Skin epidermis (tissue), 12 donors: ENCODE results near the gene RAP1A.
A peak's percentile ranks its signal among the peaks of the same experiment; 100 is the strongest.
"Not testable (repeated sequence)": the region's sequence is repeated elsewhere in the genome, so short reads cannot be mapped to it uniquely, and the experiment has no call there.

Experiments used
- H3K27ac ChIP-seq, 21 experiments: fragments of 200-600 bp; sonication (generic) in 11 of 21; one replicate each; pipeline ENCODE4 v1.5.0; 2020; ENCODE audit warnings: mild to moderate bottlenecking in 3 of 21, inconsistent platforms in 2 of 21, moderate library complexity in 2 of 21
- H3K4me3 ChIP-seq, 7 experiments: fragments of 200-600 bp; sonication (generic) in 2 of 7; one replicate each; pipeline ENCODE4 v1.5.0; 2020; ENCODE audit warnings: inconsistent platforms in 2 of 7, mild to moderate bottlenecking in 2 of 7, moderate library complexity in 1 of 7

The RAP1A gene

DNA sequence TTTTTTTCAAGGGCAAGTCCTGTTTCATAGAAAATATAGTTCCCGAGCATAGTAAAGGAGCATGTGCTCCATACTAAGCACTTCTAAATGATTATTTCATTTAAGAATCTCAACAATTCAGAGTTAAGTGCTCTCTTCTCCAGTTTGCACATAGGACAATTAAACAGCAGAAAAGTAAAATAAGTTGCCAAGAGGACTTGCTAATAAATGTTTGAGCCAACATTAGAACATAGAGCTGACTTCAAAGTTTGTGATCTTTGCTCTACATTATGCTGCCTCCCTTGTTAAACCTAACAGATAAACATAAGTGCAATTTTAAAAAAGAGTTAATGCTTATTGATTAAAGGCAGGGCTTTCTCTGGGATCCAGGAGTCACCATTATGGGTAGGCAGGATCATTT is 23.8 kb upstream of the RAP1A start:
- Histone ChIP-seq H3K4me3 (no peak overlapping the region), H3K27ac (peak overlapping the region in 6 of 21 experiments; percentile 30 to 86 (median 49))

DNA sequence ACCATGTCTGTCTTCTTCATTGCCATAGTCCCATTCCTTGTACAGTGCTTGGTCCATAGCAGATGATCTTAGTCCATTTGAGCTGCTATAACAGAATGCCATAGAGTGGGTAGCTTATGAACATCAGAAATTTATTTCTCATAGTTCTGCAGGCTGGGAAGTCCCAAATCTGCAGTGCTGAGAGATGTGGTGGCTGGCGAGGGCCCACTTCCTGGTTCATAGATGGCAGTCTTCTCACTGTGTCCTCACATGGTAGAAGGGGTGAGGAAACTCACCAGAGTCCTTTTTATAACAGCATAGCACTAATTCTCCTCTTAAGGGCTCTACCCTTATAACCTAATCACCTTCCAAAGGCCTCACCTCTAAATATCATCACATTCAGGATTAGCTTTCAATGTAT is 23.1 kb upstream of the RAP1A start:
- Histone ChIP-seq H3K4me3 (no peak overlapping the region), H3K27ac (peak overlapping the region in 7 of 21 experiments; percentile 5 to 86 (median 33))

- Histone ChIP-seq H3K27ac (peak overlapping the region in 5 of 21 experiments; percentile 31 to 86 (median 65)), H3K4me3 (no peak overlapping the region)
Measured at GRCh38 chr1:111597426-111597825, 22.2 kb upstream of the RAP1A start.

GRCh38 chr1:111598544-111598943 is 21.0 kb upstream of the RAP1A start:
- H3K27ac ChIP-seq: peak overlapping the region in 7 of 21 experiments; percentile 0 to 86 (median 33)

GRCh38 chr1:111599781-111600693 is 19.6 kb upstream of the RAP1A start:
- H3K27ac ChIP-seq: peak overlapping the region in 8 of 21 experiments; percentile 0 to 86 (median 44)
- no peak overlapping the region for H3K4me3 ChIP-seq

More at GRCh38 chr1:111598544-111598943, 21.0 kb upstream of the RAP1A start:
- H3K4me3 ChIP-seq: no peak overlapping the region

- Histone ChIP-seq H3K27ac (peak overlapping the region in 5 of 21 experiments; percentile 14 to 86 (median 60)), H3K4me3 (no peak overlapping the region)
Measured at GRCh38 chr1:111600886-111601386, 18.7 kb upstream of the RAP1A start.

DNA sequence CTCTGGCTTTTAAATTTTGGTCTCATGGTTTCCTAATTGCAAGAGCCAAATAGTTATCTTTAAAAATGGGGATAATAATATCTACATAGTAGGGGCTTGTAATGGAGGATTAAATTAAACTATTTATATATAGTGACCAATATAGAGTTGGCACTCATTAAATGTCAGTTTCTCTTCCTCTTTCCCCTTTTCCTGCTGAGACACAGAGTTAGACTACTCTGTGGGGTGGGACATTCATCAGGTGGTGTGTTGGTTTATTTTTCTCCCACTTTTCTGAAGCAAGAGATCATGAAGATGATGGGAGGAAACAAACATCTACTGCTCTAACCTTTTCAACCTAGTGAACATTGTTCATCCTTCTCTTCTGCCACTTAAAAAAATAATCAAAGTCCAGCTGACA is 17.3 kb upstream of the RAP1A start:
- Histone ChIP-seq H3K27ac (peak overlapping the region in 5 of 21 experiments; percentile 10 to 86 (median 45)), H3K4me3 (no peak overlapping the region)

- Histone ChIP-seq H3K27ac (peak overlapping the region in 11 of 21 experiments; percentile 8 to 86 (median 45)), H3K4me3 (no peak overlapping the region)
Measured at GRCh38 chr1:111602974-111603373, 16.6 kb upstream of the RAP1A start.

DNA sequence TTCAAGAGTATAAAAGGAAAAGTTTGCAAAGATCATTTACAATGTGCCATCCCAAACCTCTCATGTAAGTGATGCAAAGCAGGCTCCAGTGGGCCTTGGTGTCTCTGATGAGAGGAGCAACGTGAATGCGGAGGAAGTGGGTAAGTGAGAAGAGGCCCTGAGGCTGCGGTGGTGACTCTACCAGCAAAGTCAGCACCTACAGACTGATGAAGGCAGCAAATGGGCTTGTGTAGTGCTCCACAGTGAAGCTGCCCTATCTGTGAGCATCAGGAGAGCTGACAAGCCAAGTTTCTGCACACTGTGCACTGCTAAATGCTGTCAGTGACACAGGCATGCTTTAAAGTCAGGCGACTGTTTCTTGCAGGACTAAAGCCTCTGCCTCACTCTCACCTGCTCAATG is 15.6 kb upstream of the RAP1A start:
- Histone ChIP-seq H3K4me3 (no peak overlapping the region), H3K27ac (peak overlapping the region in 9 of 21 experiments; percentile 44 to 86 (median 68))

- no peak overlapping the region for H3K4me3 ChIP-seq
- H3K27ac ChIP-seq: peak overlapping the region in 13 of 21 experiments; percentile 5 to 86 (median 63)
Measured at GRCh38 chr1:111604931-111605330, 14.7 kb upstream of the RAP1A start.

GRCh38 chr1:111605576-111605975 is 14.0 kb upstream of the RAP1A start:
- no peak overlapping the region for H3K4me3 ChIP-seq
- H3K27ac ChIP-seq: peak overlapping the region in 9 of 21 experiments; percentile 39 to 86 (median 60)

DNA sequence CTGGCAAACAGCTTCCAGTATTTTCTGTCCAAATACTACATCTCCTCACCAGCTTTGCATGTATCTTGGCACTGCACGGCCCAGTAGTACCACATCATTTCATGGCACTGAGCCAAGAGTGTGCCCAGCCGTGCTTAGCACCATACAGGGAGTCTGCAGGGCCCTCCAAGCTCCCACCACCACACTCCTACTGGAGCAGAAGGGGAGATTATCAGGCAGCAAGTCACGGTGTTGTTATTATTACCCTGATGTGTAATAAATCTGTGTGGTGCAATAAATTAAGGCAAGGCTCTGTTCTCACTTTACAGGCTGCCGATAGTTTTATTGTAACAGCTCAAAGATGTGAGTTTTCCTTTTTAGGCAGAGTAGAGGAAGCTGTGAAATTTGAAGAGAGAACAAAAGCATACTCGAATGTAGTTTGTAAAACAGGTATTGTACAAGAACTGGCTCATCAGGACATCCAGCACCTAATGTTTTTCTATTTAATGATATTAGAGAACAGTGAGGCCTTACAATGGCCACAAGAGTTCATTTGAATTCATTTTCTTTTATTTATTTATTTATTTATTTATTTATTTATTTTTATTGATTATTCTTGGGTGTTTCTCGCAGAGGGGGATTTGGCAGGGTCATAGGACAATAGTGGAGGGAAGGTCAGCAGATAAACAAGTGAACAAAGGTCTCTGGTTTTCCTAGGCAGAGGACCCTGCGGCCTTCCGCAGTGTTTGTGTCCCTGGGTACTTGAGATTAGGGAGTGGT is 13.0 kb upstream of the RAP1A start:
- H3K4me3 ChIP-seq: not testable (repeated sequence)
- peak overlapping the region in 6 of 21 experiments; percentile 43 to 86 (median 72) for H3K27ac ChIP-seq

GRCh38 chr1:111608528-111608927 is 11.1 kb upstream of the RAP1A start:
- not testable (repeated sequence) for H3K4me3 ChIP-seq, H3K27ac ChIP-seq

DNA sequence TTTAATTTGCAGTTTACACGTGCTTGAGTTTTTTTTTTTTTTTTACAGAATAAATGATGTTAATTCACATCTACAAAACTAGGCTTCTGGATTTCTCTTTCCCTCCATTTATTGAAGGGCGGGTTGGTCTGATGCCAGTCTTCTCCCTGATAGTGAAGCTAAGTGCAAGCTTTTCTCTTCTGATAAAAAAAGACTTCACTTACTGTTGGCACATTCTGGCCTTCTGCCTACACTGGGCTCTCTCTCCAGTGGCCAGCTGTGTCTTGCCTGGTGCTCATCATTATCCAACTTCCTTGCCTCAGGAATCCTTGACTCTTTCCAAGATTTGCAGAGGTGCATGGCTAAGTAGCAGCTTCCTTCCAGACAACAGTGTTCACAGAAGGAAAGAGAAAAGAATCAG is 7.6 kb upstream of the RAP1A start:
- Histone ChIP-seq H3K4me3 (no peak overlapping the region), H3K27ac (no peak overlapping the region)

DNA sequence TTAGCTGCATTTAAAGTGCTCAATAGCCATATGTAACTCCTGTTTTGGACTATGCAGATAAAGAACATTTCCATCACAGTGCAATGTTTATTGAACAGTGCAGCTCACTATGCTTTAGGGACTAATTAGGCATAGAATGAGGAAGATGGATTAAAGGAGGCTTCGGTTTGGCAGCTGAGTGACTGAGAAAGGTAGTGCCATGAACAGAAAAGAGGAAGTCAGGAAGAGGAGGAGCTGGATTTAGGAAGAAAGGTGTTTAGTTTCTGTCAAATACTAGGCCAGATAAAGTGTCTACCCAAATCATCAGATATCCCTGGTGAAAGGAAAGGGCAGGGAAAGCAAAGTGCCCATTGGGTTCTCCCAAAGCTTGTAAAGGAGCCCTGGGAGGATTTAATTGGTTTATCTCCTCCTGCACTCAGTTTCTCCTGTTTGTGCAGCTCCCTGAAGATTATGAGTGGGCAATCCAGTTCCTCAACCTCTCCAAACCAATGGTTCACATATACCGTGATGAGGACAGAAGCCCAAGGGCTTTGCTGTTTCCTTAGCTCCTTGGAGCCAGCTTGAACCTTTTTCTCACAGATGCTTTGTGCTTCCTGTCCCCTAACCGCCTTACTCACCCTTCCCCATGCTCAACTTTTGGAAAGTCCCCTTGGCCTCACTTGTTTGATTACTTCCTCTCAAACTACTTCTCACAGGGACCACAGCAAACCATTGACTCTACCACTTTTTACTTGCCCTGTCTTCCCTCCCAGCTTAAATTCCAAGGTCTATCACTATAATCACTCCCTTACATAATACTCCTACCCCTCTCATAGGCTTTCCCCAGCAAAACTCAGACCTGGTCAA is 3.5 kb upstream of the RAP1A start:
- Histone ChIP-seq H3K27ac (peak overlapping the region in 14 of 21 experiments; percentile 1 to 85 (median 42)), H3K4me3 (no peak overlapping the region)

DNA sequence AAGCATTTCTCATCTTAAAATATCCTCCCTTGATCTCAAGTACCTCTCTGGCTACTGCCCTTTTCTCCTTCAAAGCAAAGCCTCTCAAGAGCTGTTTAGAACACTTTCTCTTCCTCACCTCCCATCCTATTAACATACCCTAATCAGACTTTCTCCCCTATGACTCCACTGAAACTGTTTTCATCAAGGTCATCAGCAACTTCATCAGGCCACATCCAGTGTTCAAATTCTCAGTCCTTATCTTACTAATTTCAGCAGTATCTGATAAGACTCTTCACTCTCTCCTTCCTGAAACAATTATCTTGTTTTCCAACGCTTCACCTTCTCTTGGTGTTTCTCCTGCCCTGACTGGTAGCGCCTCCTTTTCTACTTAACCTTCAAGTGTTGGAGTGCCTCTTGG is 1.5 kb upstream of the RAP1A start:
- peak overlapping the region in 1 of 21 experiments; percentile 2 for H3K27ac ChIP-seq

GRCh38 chr1:111618961-111619634 is 491 bp upstream of the RAP1A start:
- peak overlapping the region; percentile 71 to 99 (median 97) for H3K27ac ChIP-seq
- H3K4me3 ChIP-seq: peak overlapping the region; percentile 76 to 99 (median 95)

More for the DNA sequence above, 1.5 kb upstream of the RAP1A start:
- no peak overlapping the region for H3K4me3 ChIP-seq

DNA sequence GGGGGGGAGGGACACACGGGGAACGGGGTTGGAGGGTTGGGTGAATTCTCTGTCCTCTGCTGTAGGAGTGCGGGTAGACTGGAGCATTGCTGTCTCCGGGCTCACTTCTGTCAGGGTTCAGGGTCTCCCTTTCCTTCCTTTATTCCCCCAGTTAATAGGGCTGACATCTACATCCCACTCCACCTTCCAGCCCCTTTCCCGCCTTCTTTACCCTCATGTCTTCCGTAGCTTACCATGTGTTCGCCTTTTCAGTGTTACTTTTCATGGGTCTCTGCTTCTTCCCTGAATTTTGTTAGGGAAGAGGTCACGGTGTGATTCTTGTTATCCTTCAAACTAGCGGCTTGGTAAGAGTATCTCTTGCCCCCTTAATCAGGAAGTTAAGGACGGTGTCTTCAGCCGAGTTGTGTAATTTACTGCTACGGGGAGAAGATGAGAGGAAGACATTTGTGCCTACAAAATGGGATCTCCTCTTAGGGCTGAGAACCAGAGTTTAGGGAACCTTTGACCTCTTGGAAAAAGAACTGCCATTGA is 917 bp downstream of the RAP1A start:
- H3K27ac ChIP-seq: peak overlapping the region; percentile 71 to 99 (median 97)
- peak overlapping the region; percentile 76 to 99 (median 95) for H3K4me3 ChIP-seq
